Measurements from ENCODE around the gene RHOV. TPM values are rescaled to one million over a fixed set of nuclear protein-coding genes. Genes with fewer than 3 reads are reported as not detected.

Gene RHOV
- total and polyA plus RNA-seq, 2 of the 4 experiments (the other 2 are of a cell fraction), result 0.10 TPM; not detected in 1

DNA sequence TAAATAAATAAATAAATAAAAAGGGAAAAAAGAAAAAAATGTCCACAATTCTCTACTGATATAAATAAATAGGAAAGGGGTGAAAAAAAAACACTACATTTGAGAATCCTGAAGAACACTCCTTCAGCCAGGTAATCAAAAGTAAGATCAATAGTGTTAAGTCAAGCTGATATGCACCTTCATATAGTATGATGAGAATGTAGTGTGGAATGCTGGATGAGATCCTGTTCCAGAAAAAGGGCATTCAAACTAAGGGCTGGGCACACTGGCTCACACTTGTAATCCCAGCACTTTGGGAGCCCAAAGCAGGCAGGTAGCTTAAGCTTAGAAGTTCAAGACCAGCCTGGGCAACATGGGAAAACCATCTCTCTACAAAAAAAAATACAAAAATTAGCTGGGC is 15.1 kb upstream of the RHOV start:
- dilution Hi-C loops (cut with HindIII; ENCODE audit: low sequenced_read_pairs, unreplicated experiment) (no loop called here), intact Hi-C loops (cut with micrococcal nuclease) (no loop called here), in situ Hi-C loops (cut with MboI; ENCODE audit: low sequenced_read_pairs) (no loop called here)
- no peak overlapping the region for H3K4me3 ChIP-seq (ENCODE audit: insufficient read depth, low read depth, low read length)
- peaks cover 4% of the 10 kb centered on the region; the same call in 1 of the 2 replicates for H3K4me1 ChIP-seq (ENCODE audit: control insufficient read depth, insufficient read depth, low read length)
- ChIA-PET POLR2A (ENCODE audit: unreplicated experiment) (no interaction called here), CTCF (interaction anchor here (4.3 kb wide), 1 partner anchor 30 kb away, joined by 35 read pairs; no protein-coding TSS in a partner anchor)
- no TSS peak for BruUV-seq (replicated peaks)
- no peaks in the 10 kb centered on the region; the same call in 1 of the 2 replicates for H3K27me3 ChIP-seq (ENCODE audit: control insufficient read depth, insufficient read depth, low read length)
- H2AK9ac ChIP-seq (replicated peaks; ENCODE audit: low read depth, low read length, poor library complexity), result no peak overlapping the region
- no peak overlapping the region for H2BK5ac ChIP-seq (ENCODE audit: low read depth, low read length, poor library complexity, severe bottlenecking)
- no peak overlapping the region for H2BK120ac ChIP-seq (ENCODE audit: low read depth, low read length)
- H4K20me1 ChIP-seq (ENCODE audit: insufficient read depth, low read length), result no peaks in the 10 kb centered on the region
- ATAC-seq (ENCODE audit: low read depth), result no peak
- H3K9me3 ChIP-seq (ENCODE audit: control insufficient read depth, insufficient read depth, low read length), result no peaks in the 10 kb centered on the region
- no peak overlapping the region for H3K4ac ChIP-seq (ENCODE audit: low read depth, low read length)
- H3K9me1 ChIP-seq (ENCODE audit: insufficient read depth, low read length), result no peaks in the 10 kb centered on the region
- no peak overlapping the region for H2BK15ac ChIP-seq (ENCODE audit: low read depth, low read length)
- no peak overlapping the region for H2BK20ac ChIP-seq (ENCODE audit: low read depth, low read length)
- H3K56ac ChIP-seq (ENCODE audit: extremely low read depth, insufficient read depth, low read length), result no peak overlapping the region
- H3K18ac ChIP-seq (ENCODE audit: low read depth, low read length), result no peak overlapping the region
- DNase-seq, result no peak
- H3K4me2 ChIP-seq (ENCODE audit: low read depth, low read length), result no peak overlapping the region
- no peak overlapping the region for H4K5ac ChIP-seq (ENCODE audit: low read depth, low read length)
- no peak overlapping the region for H4K91ac ChIP-seq (ENCODE audit: insufficient read depth, low read depth, low read length)
- H2AFZ ChIP-seq (replicated peaks; ENCODE audit: low read length, poor library complexity), result no peak overlapping the region
- H3K9ac ChIP-seq (ENCODE audit: low read depth, low read length), result no peak overlapping the region
- TF ChIP-seq MAZ (IDR thresholded peaks at IDR 0.05; ENCODE audit: borderline replicate concordance, low read depth, low read length), result no peak
- no peak overlapping the region for H2AK5ac ChIP-seq (ENCODE audit: low read depth, low read length)
- no peak overlapping the region for H4K8ac ChIP-seq (ENCODE audit: low read depth in 2 of 2, low read length in 2 of 2)
- H3K23ac ChIP-seq (ENCODE audit: low read depth, low read length), result no peak overlapping the region
- no peaks in the 10 kb centered on the region for H3K79me1 ChIP-seq (ENCODE audit: low read depth in 1 of 2, low read length in 2 of 2)
- no peaks in the 10 kb centered on the region for H3K36me3 ChIP-seq (ENCODE audit: control insufficient read depth, insufficient read depth, low read length)
- H3K27ac ChIP-seq (ENCODE audit: insufficient read depth, low read length), result no peak overlapping the region
- H3K14ac ChIP-seq (replicated peaks; ENCODE audit: low read depth, low read length), result no peak overlapping the region

All from IMR-90 (cell line).